Choroid plexus epithelial cell (primary cell): ENCODE results near the gene APOC4.
A peak's percentile ranks its signal among the peaks of the same experiment; 100 is the strongest.

Experiments used
- DNase-seq: peaks from one replicate; pipeline ENCODE4 v3.0.0-alpha.2; 2010; ENCODE audit warnings: low read depth
- H3K4me3 ChIP-seq: 2 replicates; pipeline ENCODE4 v1.5.1; 2011; ENCODE audit warnings: low read depth, mild to moderate bottlenecking, control low read depth, low read length, moderate library complexity
- CTCF ChIP-seq: conservative IDR thresholded peaks from 2 replicates; pipeline ENCODE4 v1.5.1; 2011; ENCODE audit warnings: low read depth, mild to moderate bottlenecking, control low read depth, inconsistent platforms, low read length, moderate library complexity

Gene APOC4

DNA sequence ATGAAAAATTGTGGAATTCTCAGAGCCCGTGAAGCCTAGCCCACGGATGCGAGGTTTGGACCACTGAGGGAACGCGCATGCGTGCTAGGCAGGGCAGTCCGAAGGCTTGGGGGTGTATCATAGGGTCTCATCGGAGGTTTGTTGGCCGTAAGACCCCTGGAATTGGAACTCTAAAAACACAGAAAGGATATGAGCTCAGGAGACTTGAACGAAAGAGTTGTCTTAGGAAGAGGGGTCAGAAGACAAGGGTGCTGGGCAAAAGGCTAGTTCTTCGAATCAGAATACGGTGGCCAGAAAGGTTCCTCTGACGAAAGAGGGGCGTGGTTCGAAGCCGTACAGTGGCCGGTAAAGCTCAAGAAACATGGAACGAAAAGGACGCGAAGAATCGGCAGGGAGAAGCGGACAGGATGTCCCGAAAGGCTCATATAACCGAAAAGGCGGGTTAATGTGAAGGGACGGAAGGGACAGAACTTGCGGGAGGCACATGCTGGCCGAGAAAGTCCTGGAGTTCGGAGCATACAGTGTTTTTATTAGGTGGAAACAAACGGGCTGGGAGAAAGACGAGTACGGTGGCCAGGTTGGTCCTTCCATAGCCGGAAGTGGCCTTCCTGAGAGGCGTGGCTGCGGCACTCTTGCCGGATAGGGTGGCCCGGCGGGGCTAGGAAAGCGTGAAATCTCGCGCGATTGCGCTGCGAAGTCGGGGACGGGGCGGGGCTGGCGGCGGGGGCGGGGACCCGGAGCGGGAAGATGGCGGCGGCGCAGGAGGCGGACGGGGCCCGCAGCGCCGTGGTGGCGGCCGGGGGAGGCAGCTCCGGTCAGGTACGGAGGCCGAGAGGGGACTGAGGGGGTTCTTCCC is 12.8 kb downstream of the APOC4 start, which contains the start of gene CLPTM1:
CLPTM1 (plus strand) TSS at position 732 of the 856 bp plus-strand sequence; CDS start at position 748, 16 bp downstream.
- peak; percentile 98 for DNase-seq
- TF ChIP-seq CTCF = no peak
- peak within 1 kb of the TSS; percentile 96 for H3K4me3 ChIP-seq

GRCh38 chr19:44955505-44956439 is 13.7 kb downstream of the APOC4 start:
- TF ChIP-seq CTCF = no peak
- peak overlapping the region; percentile 96 for H3K4me3 ChIP-seq
- no peak for DNase-seq

- TF ChIP-seq CTCF = no peak
- no peak for DNase-seq
- H3K4me3 ChIP-seq = no peak overlapping the region
Observed at GRCh38 chr19:44957526-44957925, 15.5 kb downstream of the APOC4 start.

GRCh38 chr19:44958090-44958489 is 16.1 kb downstream of the APOC4 start:
- no peak overlapping the region for H3K4me3 ChIP-seq
- TF ChIP-seq CTCF = no peak
- no peak for DNase-seq

- no peak for TF ChIP-seq CTCF
- H3K4me3 ChIP-seq = no peak overlapping the region
- no peak for DNase-seq
Observed at GRCh38 chr19:44959691-44960090, 17.7 kb downstream of the APOC4 start.

DNA sequence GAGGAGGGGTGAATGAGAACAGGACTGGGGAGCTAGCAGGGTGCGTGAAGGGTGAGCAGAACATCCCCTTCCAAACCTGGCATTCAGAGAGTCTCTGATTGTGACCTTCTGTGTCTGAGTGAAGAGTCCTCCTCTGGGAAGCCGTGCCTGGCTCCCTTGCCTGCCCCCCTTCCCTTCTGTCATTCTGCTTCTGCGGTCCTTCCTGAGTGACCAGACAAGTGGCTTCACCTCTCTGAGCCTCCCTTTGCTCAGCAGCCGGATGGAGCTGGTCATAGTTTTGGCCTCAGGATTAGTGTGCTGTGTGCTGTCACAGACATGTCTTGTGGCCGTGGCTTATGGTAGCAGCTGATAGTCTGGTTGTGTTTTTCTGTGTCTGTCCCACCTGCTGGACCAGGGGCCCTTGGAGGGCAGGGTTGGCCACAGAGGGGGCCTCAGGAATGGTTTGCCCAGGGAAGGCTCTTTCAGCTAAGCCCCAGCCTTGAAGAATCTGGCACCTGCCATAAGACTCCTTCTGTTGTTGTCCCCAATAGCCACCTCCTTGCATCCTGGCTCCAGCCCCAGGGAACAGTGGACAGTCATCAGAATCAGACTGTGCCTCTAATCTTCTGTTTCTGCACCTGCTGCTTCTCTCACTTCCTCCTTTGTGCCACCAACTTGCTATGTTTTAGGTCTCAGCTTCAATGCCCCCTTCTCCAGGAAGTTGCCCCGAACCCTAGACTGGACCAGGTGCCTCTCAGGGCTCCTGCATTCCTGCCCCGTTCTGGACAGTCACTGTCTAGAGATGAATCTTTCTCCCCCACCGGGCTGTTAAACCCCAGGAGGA is 19.1 kb downstream of the APOC4 start:
- H3K4me3 ChIP-seq = no peak overlapping the region
- no peak for TF ChIP-seq CTCF
- no peak for DNase-seq
